A673 (cell line): ENCODE results near the gene IL6R.

Experiments
- EZH2 ChIP-seq: fragments of 200-600 bp; sonication (generic); IDR thresholded peaks from 2 replicates; pipeline ENCODE4 v1.6.1; 2017; ENCODE audit warnings: borderline replicate concordance, low read depth, mild to moderate bottlenecking, mixed read lengths, antibody characterized with exemption, low read length; ENCODE audit not compliant: poor library complexity, severe bottlenecking
- TF ChIP-seq, protein P1 (sequence below): fragments of 300-800, 200-600 bp; sonication (generic); conservative IDR thresholded peaks from 2 replicates; pipeline ENCODE4 v1.5.1; 2017; ENCODE audit warnings: low read depth, mild to moderate bottlenecking, antibody characterized with exemption, low read length, moderate library complexity, mixed read lengths

DNA sequence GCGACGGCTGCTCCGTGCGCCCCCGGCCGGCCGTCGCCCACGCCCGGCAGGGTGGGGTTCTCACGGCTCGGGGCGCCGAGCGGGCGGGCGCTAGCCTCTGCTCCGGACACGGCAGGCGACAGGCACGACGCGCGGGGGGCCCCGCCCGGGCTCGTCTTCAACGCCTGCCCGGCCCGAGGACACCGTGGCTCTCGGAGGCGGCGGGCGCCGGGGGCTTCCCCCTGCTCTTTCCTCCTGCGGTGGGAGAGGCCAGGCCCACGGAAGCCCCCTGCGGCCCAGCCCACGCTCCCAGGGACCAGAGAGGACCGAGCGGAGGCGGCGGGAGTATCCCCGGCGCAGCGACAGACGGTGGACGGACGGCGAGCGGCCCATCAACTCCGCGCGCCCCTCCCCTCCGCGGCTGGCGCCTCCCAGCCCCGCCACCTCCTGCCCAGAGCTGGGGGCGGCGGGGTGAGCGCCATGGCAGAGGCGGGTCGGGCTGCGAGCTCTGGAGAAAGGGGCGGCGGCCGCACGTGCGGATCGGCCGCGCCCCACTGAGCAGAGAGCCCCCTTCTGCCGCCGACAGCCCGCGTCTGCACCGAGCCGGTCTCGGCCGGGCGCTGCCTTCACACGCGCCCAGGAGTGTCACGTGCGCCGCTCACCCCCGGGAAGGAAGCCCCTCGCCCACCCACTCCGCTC, 97.1 kb downstream of the IL6R start, which contains the start of the genes SHE and TDRD10:
- TF ChIP-seq, protein P1, sequence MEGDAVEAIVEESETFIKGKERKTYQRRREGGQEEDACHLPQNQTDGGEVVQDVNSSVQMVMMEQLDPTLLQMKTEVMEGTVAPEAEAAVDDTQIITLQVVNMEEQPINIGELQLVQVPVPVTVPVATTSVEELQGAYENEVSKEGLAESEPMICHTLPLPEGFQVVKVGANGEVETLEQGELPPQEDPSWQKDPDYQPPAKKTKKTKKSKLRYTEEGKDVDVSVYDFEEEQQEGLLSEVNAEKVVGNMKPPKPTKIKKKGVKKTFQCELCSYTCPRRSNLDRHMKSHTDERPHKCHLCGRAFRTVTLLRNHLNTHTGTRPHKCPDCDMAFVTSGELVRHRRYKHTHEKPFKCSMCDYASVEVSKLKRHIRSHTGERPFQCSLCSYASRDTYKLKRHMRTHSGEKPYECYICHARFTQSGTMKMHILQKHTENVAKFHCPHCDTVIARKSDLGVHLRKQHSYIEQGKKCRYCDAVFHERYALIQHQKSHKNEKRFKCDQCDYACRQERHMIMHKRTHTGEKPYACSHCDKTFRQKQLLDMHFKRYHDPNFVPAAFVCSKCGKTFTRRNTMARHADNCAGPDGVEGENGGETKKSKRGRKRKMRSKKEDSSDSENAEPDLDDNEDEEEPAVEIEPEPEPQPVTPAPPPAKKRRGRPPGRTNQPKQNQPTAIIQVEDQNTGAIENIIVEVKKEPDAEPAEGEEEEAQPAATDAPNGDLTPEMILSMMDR = no peak
- TF ChIP-seq EZH2 = peak; percentile 1
